ENCODE results near the gene ELFN1.

DNA sequence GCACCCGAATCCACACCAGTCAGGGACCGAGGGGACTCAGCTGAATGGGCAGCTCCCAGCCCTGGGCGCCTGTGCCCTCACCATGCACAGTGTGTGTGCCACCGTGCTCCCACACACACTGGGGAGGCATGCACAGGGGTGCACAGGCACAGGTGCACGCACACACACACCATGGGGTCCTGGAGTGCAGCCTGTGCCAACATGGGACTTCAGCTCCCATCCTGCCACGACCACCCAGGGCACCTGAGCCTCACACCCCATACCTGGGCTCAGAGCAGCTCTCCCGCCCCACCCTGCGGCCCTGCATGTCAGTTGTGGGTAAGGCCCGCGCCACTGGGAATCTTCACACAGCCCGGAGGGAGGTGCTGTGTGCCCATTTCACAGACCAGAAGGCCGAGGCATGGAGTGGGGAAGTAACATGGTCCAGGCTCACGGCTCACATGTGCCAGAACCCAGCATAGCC lies 8.0 kb downstream of the ELFN1 start:
- TF ChIP-seq, protein P1, sequence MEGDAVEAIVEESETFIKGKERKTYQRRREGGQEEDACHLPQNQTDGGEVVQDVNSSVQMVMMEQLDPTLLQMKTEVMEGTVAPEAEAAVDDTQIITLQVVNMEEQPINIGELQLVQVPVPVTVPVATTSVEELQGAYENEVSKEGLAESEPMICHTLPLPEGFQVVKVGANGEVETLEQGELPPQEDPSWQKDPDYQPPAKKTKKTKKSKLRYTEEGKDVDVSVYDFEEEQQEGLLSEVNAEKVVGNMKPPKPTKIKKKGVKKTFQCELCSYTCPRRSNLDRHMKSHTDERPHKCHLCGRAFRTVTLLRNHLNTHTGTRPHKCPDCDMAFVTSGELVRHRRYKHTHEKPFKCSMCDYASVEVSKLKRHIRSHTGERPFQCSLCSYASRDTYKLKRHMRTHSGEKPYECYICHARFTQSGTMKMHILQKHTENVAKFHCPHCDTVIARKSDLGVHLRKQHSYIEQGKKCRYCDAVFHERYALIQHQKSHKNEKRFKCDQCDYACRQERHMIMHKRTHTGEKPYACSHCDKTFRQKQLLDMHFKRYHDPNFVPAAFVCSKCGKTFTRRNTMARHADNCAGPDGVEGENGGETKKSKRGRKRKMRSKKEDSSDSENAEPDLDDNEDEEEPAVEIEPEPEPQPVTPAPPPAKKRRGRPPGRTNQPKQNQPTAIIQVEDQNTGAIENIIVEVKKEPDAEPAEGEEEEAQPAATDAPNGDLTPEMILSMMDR (IDR thresholded peaks at IDR 0.05; ENCODE audit: insufficient read depth, low read length), result no peak
- TF ChIP-seq POLR2AphosphoS5 (IDR thresholded peaks at IDR 0.05; ENCODE audit: low read depth) (no peak), SPI1 (IDR thresholded peaks at IDR 0.05; ENCODE audit: borderline replicate concordance, low read depth) (no peak), GABPA (IDR thresholded peaks at IDR 0.05; ENCODE audit: low read depth) (no peak)
- TF ChIP-seq, protein P2, sequence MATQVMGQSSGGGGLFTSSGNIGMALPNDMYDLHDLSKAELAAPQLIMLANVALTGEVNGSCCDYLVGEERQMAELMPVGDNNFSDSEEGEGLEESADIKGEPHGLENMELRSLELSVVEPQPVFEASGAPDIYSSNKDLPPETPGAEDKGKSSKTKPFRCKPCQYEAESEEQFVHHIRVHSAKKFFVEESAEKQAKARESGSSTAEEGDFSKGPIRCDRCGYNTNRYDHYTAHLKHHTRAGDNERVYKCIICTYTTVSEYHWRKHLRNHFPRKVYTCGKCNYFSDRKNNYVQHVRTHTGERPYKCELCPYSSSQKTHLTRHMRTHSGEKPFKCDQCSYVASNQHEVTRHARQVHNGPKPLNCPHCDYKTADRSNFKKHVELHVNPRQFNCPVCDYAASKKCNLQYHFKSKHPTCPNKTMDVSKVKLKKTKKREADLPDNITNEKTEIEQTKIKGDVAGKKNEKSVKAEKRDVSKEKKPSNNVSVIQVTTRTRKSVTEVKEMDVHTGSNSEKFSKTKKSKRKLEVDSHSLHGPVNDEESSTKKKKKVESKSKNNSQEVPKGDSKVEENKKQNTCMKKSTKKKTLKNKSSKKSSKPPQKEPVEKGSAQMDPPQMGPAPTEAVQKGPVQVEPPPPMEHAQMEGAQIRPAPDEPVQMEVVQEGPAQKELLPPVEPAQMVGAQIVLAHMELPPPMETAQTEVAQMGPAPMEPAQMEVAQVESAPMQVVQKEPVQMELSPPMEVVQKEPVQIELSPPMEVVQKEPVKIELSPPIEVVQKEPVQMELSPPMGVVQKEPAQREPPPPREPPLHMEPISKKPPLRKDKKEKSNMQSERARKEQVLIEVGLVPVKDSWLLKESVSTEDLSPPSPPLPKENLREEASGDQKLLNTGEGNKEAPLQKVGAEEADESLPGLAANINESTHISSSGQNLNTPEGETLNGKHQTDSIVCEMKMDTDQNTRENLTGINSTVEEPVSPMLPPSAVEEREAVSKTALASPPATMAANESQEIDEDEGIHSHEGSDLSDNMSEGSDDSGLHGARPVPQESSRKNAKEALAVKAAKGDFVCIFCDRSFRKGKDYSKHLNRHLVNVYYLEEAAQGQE (IDR thresholded peaks at IDR 0.05; ENCODE audit: insufficient replicate concordance, low read depth), result no peak
